Natural killer cell (primary cell): ENCODE measurements around the gene CC2D1A. TPM values are rescaled to one million over a fixed set of nuclear protein-coding genes. Genes with fewer than 3 reads are reported as not detected.

Experiments
- ATAC-seq, 3 donors: fragments of 150-1000 bp in 2 of 3; fragments of 200-7000 bp in 1 of 3; cut with Tn5 transposase; 1 replicate in 1 of 3; 2 replicates in 2 of 3; pipeline ENCODE4 v1.10.0; 2021; ENCODE audit warnings: mild to moderate bottlenecking in 2 of 3, moderate library complexity in 2 of 3
- DNase-seq, 2 donors: peaks; one replicate each; pipeline versions ENCODE4 v3.0.0 to v3.0.0-alpha.2; 2013 to 2021; ENCODE audit warnings: mixed read lengths in 1 of 2
- H3K27ac ChIP-seq: one replicate; pipeline ENCODE4 v1.5.1; 2013; ENCODE audit warnings: mild to moderate bottlenecking, low read length
- H3K27me3 ChIP-seq: one replicate; pipeline ENCODE4 v1.6.1; 2013; ENCODE audit warnings: low read length; ENCODE audit not compliant: control insufficient read depth, insufficient read depth
- H3K36me3 ChIP-seq: one replicate; pipeline ENCODE4 v1.6.1; 2013; ENCODE audit warnings: low read length; ENCODE audit not compliant: control insufficient read depth, insufficient read depth
- H3K4me1 ChIP-seq: one replicate; pipeline ENCODE4 v1.6.1; 2013; ENCODE audit warnings: low read length; ENCODE audit not compliant: control insufficient read depth, insufficient read depth
- H3K4me3 ChIP-seq: one replicate; pipeline ENCODE4 v1.5.1; 2013; ENCODE audit warnings: low read length
- H3K9me3 ChIP-seq: one replicate; pipeline ENCODE4 v1.6.1; 2013; ENCODE audit warnings: low read length; ENCODE audit not compliant: control insufficient read depth, insufficient read depth
- H3K27ac Mint-ChIP-seq, 2 donors: one replicate each; pipeline ENCODE4 v1.8.0; 2022; ENCODE audit warnings: mild to moderate bottlenecking in 2 of 2, mixed read lengths in 2 of 2, moderate library complexity in 1 of 2
- H3K27me3 Mint-ChIP-seq, 2 donors: one replicate each; pipeline ENCODE4 v1.8.0; 2022; ENCODE audit warnings: low read depth in 2 of 2, mixed read lengths in 2 of 2
- H3K36me3 Mint-ChIP-seq: one replicate; pipeline ENCODE4 v1.8.0; 2022; ENCODE audit warnings: mixed read lengths
- H3K4me1 Mint-ChIP-seq, 2 donors: one replicate each; pipeline ENCODE4 v1.8.0; 2022; ENCODE audit warnings: mixed read lengths in 2 of 2
- H3K4me3 Mint-ChIP-seq: one replicate; pipeline ENCODE4 v1.8.0; 2022; ENCODE audit warnings: mild to moderate bottlenecking, moderate library complexity, mixed read lengths
- H3K9me3 Mint-ChIP-seq, 2 donors: one replicate each; pipeline ENCODE4 v1.8.0; 2022; ENCODE audit warnings: mixed read lengths in 2 of 2
- CTCF ChIP-seq: fragments of 200-600 bp; IDR thresholded peaks from one replicate; pipeline ENCODE4 v1.8.0; 2022; ENCODE audit warnings: antibody characterized with exemption
- WGBS: methylation state at CpG from one replicate; pipeline ENCODE4 v1.1.7; 2013; ENCODE audit warnings: missing lambda C conversion rate; ENCODE audit not compliant: insufficient coverage; 5-methylcytosine and 5-hydroxymethylcytosine counted together
- intact Hi-C: fragments of 100-400 bp; cut with micrococcal nuclease; formaldehyde crosslinking; loops from one replicate; pipeline ENCODE4 v1.14.2; 2022
- total RNA-seq, 4 donors: library from RNA; stranded (reverse); fragments of 120-200 nt in 1 of 4; gene quantifications; one replicate each; pipeline versions ENCODE4 v1.2.3 to v1.2.4, GENCODE V29; 2013 to 2022

The CC2D1A gene
- total RNA-seq, 3 donors from 2014 or later (not counting 1 experiment from before 2014, with no cell fraction given) = 42.8 to 49.3 (median 48.4) TPM

- WGBS = 22% methylated on average over 74 of the region's 74 CpGs
- peak in 2 of 3 donors; percentile 58 to 59 for ATAC-seq
- no peak for TF ChIP-seq CTCF
- no peaks in the 10 kb centered on the region for H3K27me3 Mint-ChIP-seq
- peaks cover 0 to 28% of the 10 kb centered on the region in 2 donors for H3K4me1 Mint-ChIP-seq
- H3K27ac Mint-ChIP-seq = peak overlapping the region in 1 of 2 donors; percentile 74
- intact Hi-C loops = no loop called here
- H3K27me3 ChIP-seq = no peaks in the 10 kb centered on the region
- DNase-seq = peak in 1 of 2 donors; percentile 40
- H3K27ac ChIP-seq = no peak overlapping the region
- no peaks in the 10 kb centered on the region for H3K9me3 Mint-ChIP-seq
- peak overlapping the region; percentile 61 for H3K4me3 Mint-ChIP-seq
- no peaks in the 10 kb centered on the region for H3K36me3 Mint-ChIP-seq
- peaks cover 2% of the 10 kb centered on the region for H3K36me3 ChIP-seq
- peak overlapping the region; percentile 30 for H3K4me3 ChIP-seq
- peaks cover 40% of the 10 kb centered on the region for H3K4me1 ChIP-seq
- no peaks in the 10 kb centered on the region for H3K9me3 ChIP-seq
Observed at GRCh38 chr19:13978351-13979243, 72.6 kb downstream of the CC2D1A start.

GRCh38 chr19:13979244-13979615, 73.2 kb downstream of the CC2D1A start:
- Histone ChIP-seq H3K27me3 (no peaks in the 10 kb centered on the region), H3K27ac (no peak overlapping the region), H3K36me3 (peaks cover 2% of the 10 kb centered on the region), H3K4me3 (peak overlapping the region; percentile 30), H3K4me1 (peaks cover 40% of the 10 kb centered on the region), H3K9me3 (no peaks in the 10 kb centered on the region)
- 31% methylated on average over 12 of the region's 12 CpGs for WGBS
- Mint-ChIP-seq H3K4me3 (peak overlapping the region; percentile 49), H3K36me3 (no peaks in the 10 kb centered on the region), H3K9me3 (no peaks in the 10 kb centered on the region), H3K27me3 (no peaks in the 10 kb centered on the region), H3K27ac (peak overlapping the region in 1 of 2 donors; percentile 70), H3K4me1 (peaks cover 0 to 25% of the 10 kb centered on the region in 2 donors)
- no peak for DNase-seq
- no peak for TF ChIP-seq CTCF
- ATAC-seq = peak in 2 of 3 donors; percentile 24 to 25
- intact Hi-C loops = no loop called here

- Mint-ChIP-seq H3K9me3 (no peaks in the 10 kb centered on the region), H3K36me3 (no peaks in the 10 kb centered on the region), H3K27me3 (no peaks in the 10 kb centered on the region), H3K4me1 (peaks cover 0 to 24% of the 10 kb centered on the region in 2 donors), H3K27ac (peak overlapping the region in 1 of 2 donors; percentile 70), H3K4me3 (peak overlapping the region; percentile 25)
- no peak for ATAC-seq
- peaks cover 44% of the 10 kb centered on the region for H3K4me1 ChIP-seq
- WGBS = 81% methylated on average over 12 of the region's 12 CpGs
- intact Hi-C loops = no loop called here
- DNase-seq = no peak
- H3K9me3 ChIP-seq = no peaks in the 10 kb centered on the region
- H3K36me3 ChIP-seq = peaks cover 2% of the 10 kb centered on the region
- no peak overlapping the region for H3K4me3 ChIP-seq
- H3K27ac ChIP-seq = no peak overlapping the region
- no peak for TF ChIP-seq CTCF
- no peaks in the 10 kb centered on the region for H3K27me3 ChIP-seq
Observed at GRCh38 chr19:13979686-13980085, 73.7 kb downstream of the CC2D1A start.
